A549 (cell line): ENCODE measurements around the gene PKD2. TPM values are rescaled to one million over a fixed set of nuclear protein-coding genes. Genes with fewer than 3 reads are reported as not detected.

Experiments used
- ATAC-seq, 2 experiments: fragments of 200-7000 bp in 1 of 2; fragments of >200 bp in 1 of 2; cut with Nextera tagmentation in 1 of 2; cut with Tn5 transposase in 1 of 2; 3 replicates each; pipeline versions ENCODE4 v1.8.0 to v1.9.1; 2018 to 2020; ENCODE audit warnings: mild to moderate bottlenecking in 1 of 2, moderate library complexity in 1 of 2
- CTCF ChIA-PET: fragments of 300-600 bp; sonication (Branson Sonifier 250); formaldehyde crosslinking; extraction: SDS; loops from one replicate; lab custom pipeline; 2021; ENCODE audit warnings: antibody characterized with exemption, inconsistent platforms; lab: Yijun Ruan, JAX
- POLR2A ChIA-PET: fragments of 350-600 bp; formaldehyde crosslinking; extraction: SDS; loops from one replicate; lab custom pipeline; 2021; ENCODE audit warnings: antibody characterized with exemption, inconsistent platforms; lab: Yijun Ruan, JAX
- DNase-seq, 2 experiments: peaks; one replicate each; pipeline versions ENCODE4 v3.0.0 to v3.0.0-alpha.2; 2011 to 2016; ENCODE audit warnings: low read depth in 1 of 2, low spot score in 1 of 2
- FAIRE-seq: peaks from 2 replicates; lab custom pipeline; 2011; peaks lifted over from hg19 to GRCh38; lab: Jason Lieb, UNC
- H3K27ac ChIP-seq, 2 experiments: fragments of >200 bp; sonication (Bioruptor Twin); formaldehyde crosslinking; 3 replicates each; pipeline ENCODE4 v1.5.1; 2016 to 2017
- H3K4me1 ChIP-seq: fragments of >200 bp; sonication (Bioruptor Twin); formaldehyde crosslinking; 3 replicates; pipeline ENCODE4 v1.6.1; 2016
- H3K4me2 ChIP-seq: fragments of >200 bp; sonication (Bioruptor Twin); formaldehyde crosslinking; 3 replicates; pipeline ENCODE4 v1.6.1; 2016
- H3K4me3 ChIP-seq: fragments of >200 bp; sonication (Bioruptor Twin); formaldehyde crosslinking; 3 replicates; pipeline ENCODE4 v1.5.1; 2016
- H3K9me3 ChIP-seq: fragments of >200 bp; sonication (Bioruptor Twin); formaldehyde crosslinking; 3 replicates; pipeline ENCODE4 v1.6.1; 2016
- CBX2 ChIP-seq: fragments of 200-600 bp; sonication (generic); IDR thresholded peaks from 2 replicates; pipeline ENCODE4 v1.6.1; 2016; ENCODE audit warnings: low read depth, mild to moderate bottlenecking, borderline replicate concordance
- EHF ChIP-seq: fragments of 250-450 bp; sonication (Bioruptor Pico); IDR thresholded peaks from 2 replicates; pipeline ENCODE4 v1.5.0; 2020; ENCODE audit warnings: mild to moderate bottlenecking
- EHMT2 ChIP-seq: fragments of 200-600 bp; sonication (generic); IDR thresholded peaks from 2 replicates; pipeline ENCODE4 v1.6.1; 2016; ENCODE audit warnings: antibody characterized with exemption, low read depth, mild to moderate bottlenecking, moderate library complexity
- FOSL2 ChIP-seq, 2 experiments: fragments of 450-650 bp in 1 of 2; fragments of >200 bp in 1 of 2; sonication (Bioruptor Twin) in 1 of 2; formaldehyde crosslinking; IDR thresholded peaks; 2 replicates each; pipeline versions ENCODE4 v1.5.0 to v1.6.1; 2016 to 2020; ENCODE audit warnings: mild to moderate bottlenecking in 1 of 2, moderate library complexity in 1 of 2
- HES2 ChIP-seq: fragments of >200 bp; sonication (Bioruptor Twin); formaldehyde crosslinking; IDR thresholded peaks from 2 replicates; pipeline ENCODE4 v1.6.1; 2016
- JUN ChIP-seq, 2 experiments: fragments of >200 bp; sonication (Bioruptor Twin); formaldehyde crosslinking; IDR thresholded peaks; 2 replicates in 1 of 2; 3 replicates in 1 of 2; pipeline ENCODE4 v1.6.1; 2016 to 2017
- KDM1A ChIP-seq: fragments of 200-600 bp; sonication (generic); IDR thresholded peaks from 2 replicates; pipeline ENCODE4 v1.6.1; 2016; ENCODE audit warnings: low read depth, mild to moderate bottlenecking
- KDM5A ChIP-seq: fragments of 200-600 bp; sonication (generic); IDR thresholded peaks from 2 replicates; pipeline ENCODE4 v1.6.1; 2016; ENCODE audit warnings: antibody characterized with exemption, mild to moderate bottlenecking
- MAFK ChIP-seq: fragments of 450-650 bp; IDR thresholded peaks from 2 replicates; pipeline ENCODE4 v1.6.1; 2014; ENCODE audit not compliant: partially characterized antibody
- MAX ChIP-seq: IDR thresholded peaks from 2 replicates; pipeline ENCODE4 v1.6.1; 2012
- NFE2L2 ChIP-seq: fragments of 150-350 bp; conservative IDR thresholded peaks from 2 replicates; pipeline ENCODE4 v1.6.1; 2014; ENCODE audit warnings: low read length
- NR3C1 ChIP-seq: fragments of >200 bp; sonication (Bioruptor Twin); formaldehyde crosslinking; IDR thresholded peaks from 3 replicates; pipeline ENCODE4 v1.6.1; 2017
- POLR2A ChIP-seq: IDR thresholded peaks from 2 replicates; pipeline ENCODE4 v1.6.1; 2012; ENCODE audit warnings: mild to moderate bottlenecking, low read length
- RARB ChIP-seq: fragments of 250-450 bp; sonication (Bioruptor Pico); IDR thresholded peaks from 2 replicates; pipeline ENCODE4 v1.8.0; 2021; ENCODE audit warnings: mild to moderate bottlenecking, moderate library complexity
- REST ChIP-seq: fragments of 200-600 bp; sonication (generic); IDR thresholded peaks from 2 replicates; pipeline ENCODE4 v1.6.1; 2016; ENCODE audit warnings: antibody characterized with exemption, mild to moderate bottlenecking, moderate library complexity
- SMC3 ChIP-seq: fragments of >200 bp; sonication (Bioruptor Twin); formaldehyde crosslinking; IDR thresholded peaks from 3 replicates; pipeline ENCODE4 v1.6.1; 2018; ENCODE audit warnings: inconsistent platforms
- SREBF2 ChIP-seq: fragments of 450-650 bp; IDR thresholded peaks from 2 replicates; pipeline ENCODE4 v1.6.1; 2014; ENCODE audit warnings: mild to moderate bottlenecking, moderate library complexity
- WGBS: methylation state at CpG from one replicate; pipeline ENCODE4 v1.1.6; 2017; ENCODE audit errors: missing lambda C conversion rate; 5-methylcytosine and 5-hydroxymethylcytosine counted together
- polyA plus RNA-seq, 4 experiments: library from polyadenylated mRNA; depleted of rRNA in 3 of 4; stranded (reverse); fragments of >200 nt; fragmentation: RNase III in 1 of 4; extraction: RNeasy Plus Mini Kit Qiagen cat#74134 plus additional on column Dnase treatment in 1 of 4; gene quantifications; 2 replicates in 3 of 4; 3 replicates in 1 of 4; pipeline ENCODE4 v1.2.3, GENCODE V29; 2011 to 2017

The PKD2 gene
- polyA plus RNA-seq, 2 of the 4 experiments (the other 2 are of a cell fraction): 39.4 to 57.6 TPM

- peak overlapping the region; percentile 76 to 84 for H3K27ac ChIP-seq
- POLR2A ChIA-PET: no interaction called here
- CTCF ChIA-PET: interaction anchor here (0.6 to 9.2 kb wide), 6 partner anchors 11 to 123 kb away, joined by 3 to 142 read pairs (median 8); no protein-coding TSS in a partner anchor
Measured at GRCh38 chr4:87974856-87975462, 32.5 kb upstream of the PKD2 start.

GRCh38 chr4:87975466-87975865, 32.0 kb upstream of the PKD2 start, which contains the start of gene SPP1:
TSS of gene SPP1 (plus strand) at chr4:87975714. CDS start at chr4:87976896, 1,182 bp downstream.
- no peak for TF ChIP-seq KDM5A
- no peak for TF ChIP-seq KDM1A
- TF ChIP-seq POLR2A: peak; percentile 73
- TF ChIP-seq MAX: no peak
- TF ChIP-seq JUN (IDR thresholded peaks at IDR 0.05): peak in 1 of 2 experiments; percentile 30; a peak in 1 of 5 replicates
- no peak for TF ChIP-seq RARB (CRISPR knock-in tag)
- TF ChIP-seq SMC3: 0 out of 3 replicates have a peak, but pooled peaks have one; percentile 12
- no peak for TF ChIP-seq NR3C1
- H3K4me1 ChIP-seq: peaks cover 38% of the 10 kb centered on the region
- FAIRE-seq (no peak), ATAC-seq (peak; percentile 92 to 94), DNase-seq (peak; percentile 25 to 76)
- CTCF ChIA-PET: interaction anchor here (0.8 to 9.2 kb wide), 4 partner anchors 11 to 124 kb away, joined by 3 to 142 read pairs (median 6); no protein-coding TSS in a partner anchor
- peak within 1 kb of the TSS; percentile 82 to 84 for H3K27ac ChIP-seq
- H3K4me2 ChIP-seq: peak within 1 kb of the TSS; percentile 81
- no peaks in the 10 kb centered on the region for H3K9me3 ChIP-seq
- H3K4me3 ChIP-seq: peak within 1 kb of the TSS; percentile 45
- POLR2A ChIA-PET: no interaction called here
- under 1% methylated on average over 8 of the region's 8 CpGs for WGBS

More at GRCh38 chr4:87974856-87975462, 32.5 kb upstream of the PKD2 start:
- DNase-seq (peak; percentile 7 to 65), FAIRE-seq (peak; percentile 76), ATAC-seq (peak; percentile 64 to 76; a peak in 4 of 6 replicates)
- TF ChIP-seq SREBF2 (no peak), MAX (no peak), CBX2 (no peak), HES2 (no peak), EHF (no peak), EHMT2 (no peak), MAFK (peak; percentile 74), FOSL2 (IDR thresholded peaks at IDR 0.05) (no peak), FOSL2 (CRISPR knock-in tag; IDR thresholded peaks at IDR 0.05) (no peak), REST (no peak), POLR2A (no peak), NR3C1 (no peak), NFE2L2 (peak; percentile 50)
- Histone ChIP-seq H3K9me3 (no peaks in the 10 kb centered on the region), H3K4me1 (peaks cover 38% of the 10 kb centered on the region), H3K4me2 (peak overlapping the region; percentile 81), H3K4me3 (peak overlapping the region; percentile 45)
- 7% methylated on average over 6 of the region's 6 CpGs for WGBS
